ENCODE results near the gene EXOC6.

- TF ChIP-seq EGR1 (IDR thresholded peaks at IDR 0.05; ENCODE audit: low read depth) = no peak
- no peak for TF ChIP-seq CTCF (IDR thresholded peaks at IDR 0.05 in 2 of 3, conservative IDR thresholded peaks at IDR 0.05 in 1 of 3; ENCODE audit: borderline replicate concordance in 1 of 3, insufficient read depth in 1 of 3, low read depth in 2 of 3, low read length in 2 of 3)
- no peak for TF ChIP-seq ZBTB33 (IDR thresholded peaks at IDR 0.05; ENCODE audit: extremely low read depth, insufficient replicate concordance, low read length)
- TF ChIP-seq, protein P1, sequence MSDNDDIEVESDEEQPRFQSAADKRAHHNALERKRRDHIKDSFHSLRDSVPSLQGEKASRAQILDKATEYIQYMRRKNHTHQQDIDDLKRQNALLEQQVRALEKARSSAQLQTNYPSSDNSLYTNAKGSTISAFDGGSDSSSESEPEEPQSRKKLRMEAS (IDR thresholded peaks at IDR 0.05) = no peak
- TF ChIP-seq RAD21 (IDR thresholded peaks at IDR 0.05; ENCODE audit: low read depth) = no peak
- no peak for TF ChIP-seq YY1 (IDR thresholded peaks at IDR 0.05; ENCODE audit: extremely low read depth, insufficient replicate concordance, low read depth, low read length)
Measured at GRCh38 chr10:93054486-93054885, 206.2 kb downstream of the EXOC6 start.
